SK-N-SH treated with all-trans-retinoic acid at 6 μM for 48 hours (cell line): Measurements from ENCODE around the gene WRAP73.

ENCODE experiments used
- ATAC-seq: fragments of 200-7000 bp; cut with Tn5 transposase; 3 replicates; pipeline ENCODE4 v1.9.1; 2020; ENCODE audit warnings: mild to moderate bottlenecking, moderate library complexity
- ARNTL ChIP-seq: fragments of 450-650 bp; formaldehyde crosslinking; IDR thresholded peaks from 2 replicates; pipeline ENCODE4 v1.5.0; 2020; ENCODE audit warnings: low read depth, mild to moderate bottlenecking, moderate library complexity, borderline replicate concordance
- CSDC2 ChIP-seq: fragments of 250-450 bp; sonication (Bioruptor Pico); IDR thresholded peaks from 2 replicates; pipeline ENCODE4 v1.5.0; 2020; ENCODE audit warnings: mild to moderate bottlenecking, moderate library complexity
- CSRNP3 ChIP-seq: fragments of 250-450 bp; sonication (Bioruptor Pico); IDR thresholded peaks from 2 replicates; pipeline ENCODE4 v1.5.1; 2021; ENCODE audit warnings: mild to moderate bottlenecking, moderate library complexity
- ESRRG ChIP-seq: fragments of 250-450 bp; sonication (Bioruptor Pico); IDR thresholded peaks from 2 replicates; pipeline ENCODE4 v1.6.1; 2021; ENCODE audit warnings: mild to moderate bottlenecking
- GLIS3 ChIP-seq: fragments of 250-450 bp; sonication (Bioruptor Pico); IDR thresholded peaks from 2 replicates; pipeline ENCODE4 v1.5.0; 2020; ENCODE audit warnings: mild to moderate bottlenecking, moderate library complexity
- ISL1 ChIP-seq: fragments of 250-450 bp; sonication (Bioruptor Pico); IDR thresholded peaks from 2 replicates; pipeline ENCODE4 v2.1.2; 2022; ENCODE audit warnings: mild to moderate bottlenecking, moderate library complexity
- PATZ1 ChIP-seq: fragments of 250-450 bp; sonication (Bioruptor Pico); IDR thresholded peaks from 2 replicates; pipeline ENCODE4 v1.8.0; 2020; ENCODE audit warnings: mild to moderate bottlenecking, moderate library complexity, borderline replicate concordance
- PPARA ChIP-seq: fragments of 250-450 bp; sonication (Bioruptor Pico); IDR thresholded peaks from 2 replicates; pipeline ENCODE4 v1.5.0; 2020; ENCODE audit warnings: mild to moderate bottlenecking, borderline replicate concordance
- RARB ChIP-seq: fragments of 250-450 bp; sonication (Bioruptor Pico); IDR thresholded peaks from 2 replicates; pipeline ENCODE4 v1.8.0; 2021; ENCODE audit warnings: mild to moderate bottlenecking, moderate library complexity
- SNAI2 ChIP-seq: fragments of 250-450 bp; sonication (Bioruptor Pico); IDR thresholded peaks from 2 replicates; pipeline ENCODE4 v1.5.0; 2020; ENCODE audit warnings: mild to moderate bottlenecking, moderate library complexity
- TCF4 ChIP-seq: fragments of 250-450 bp; sonication (Bioruptor Pico); IDR thresholded peaks from 2 replicates; pipeline ENCODE4 v1.8.0; 2021; ENCODE audit warnings: mild to moderate bottlenecking, moderate library complexity, borderline replicate concordance
- TOX ChIP-seq: fragments of 250-450 bp; sonication (Bioruptor Pico); IDR thresholded peaks from 2 replicates; pipeline ENCODE4 v1.8.0; 2021; ENCODE audit warnings: mild to moderate bottlenecking, moderate library complexity, borderline replicate concordance
- ZC3H10 ChIP-seq: fragments of 250-450 bp; sonication (Bioruptor Pico); IDR thresholded peaks from 2 replicates; pipeline ENCODE4 v1.5.1; 2021; ENCODE audit warnings: mild to moderate bottlenecking, moderate library complexity
- ZFP3 ChIP-seq: fragments of 250-450 bp; sonication (Bioruptor Pico); IDR thresholded peaks from 2 replicates; pipeline ENCODE4 v1.5.0; 2020; ENCODE audit warnings: mild to moderate bottlenecking, moderate library complexity
- ZFP30 ChIP-seq: fragments of 450-650 bp; formaldehyde crosslinking; IDR thresholded peaks from 2 replicates; pipeline ENCODE4 v1.5.0; 2022; ENCODE audit warnings: mild to moderate bottlenecking, moderate library complexity
- ZNF565 ChIP-seq: fragments of 450-650 bp; formaldehyde crosslinking; conservative IDR thresholded peaks from 2 replicates; pipeline ENCODE4 v1.5.0; 2020; ENCODE audit warnings: low read depth, mild to moderate bottlenecking, moderate library complexity
- ZNF70 ChIP-seq: fragments of 450-650 bp; formaldehyde crosslinking; IDR thresholded peaks from 2 replicates; pipeline ENCODE4 v1.5.0; 2020; ENCODE audit warnings: mild to moderate bottlenecking, moderate library complexity
- ZNF8 ChIP-seq: fragments of 450-650 bp; formaldehyde crosslinking; IDR thresholded peaks from 2 replicates; pipeline ENCODE4 v1.5.0; 2020; ENCODE audit warnings: mild to moderate bottlenecking, moderate library complexity
- TF ChIP-seq, protein P1 (sequence below): fragments of 250-450 bp; sonication (Bioruptor Pico); IDR thresholded peaks from 2 replicates; pipeline ENCODE4 v1.8.0; 2021; ENCODE audit warnings: low read depth, mild to moderate bottlenecking, moderate library complexity, borderline replicate concordance
- TF ChIP-seq, protein P2 (sequence below): fragments of 250-450 bp; sonication (Bioruptor Pico); IDR thresholded peaks from 2 replicates; pipeline ENCODE4 v1.5.0; 2020; ENCODE audit warnings: mild to moderate bottlenecking, moderate library complexity

WRAP73 gene

GRCh38 chr1:3609769-3610526 lies 40.0 kb downstream of the WRAP73 start (continued):
- TF ChIP-seq PATZ1 (no peak), CSDC2 (CRISPR knock-in tag) (no peak), ESRRG (CRISPR knock-in tag) (no peak), SNAI2 (CRISPR knock-in tag) (no peak)
- TF ChIP-seq, all 23 proteins: peak for 0

DNA sequence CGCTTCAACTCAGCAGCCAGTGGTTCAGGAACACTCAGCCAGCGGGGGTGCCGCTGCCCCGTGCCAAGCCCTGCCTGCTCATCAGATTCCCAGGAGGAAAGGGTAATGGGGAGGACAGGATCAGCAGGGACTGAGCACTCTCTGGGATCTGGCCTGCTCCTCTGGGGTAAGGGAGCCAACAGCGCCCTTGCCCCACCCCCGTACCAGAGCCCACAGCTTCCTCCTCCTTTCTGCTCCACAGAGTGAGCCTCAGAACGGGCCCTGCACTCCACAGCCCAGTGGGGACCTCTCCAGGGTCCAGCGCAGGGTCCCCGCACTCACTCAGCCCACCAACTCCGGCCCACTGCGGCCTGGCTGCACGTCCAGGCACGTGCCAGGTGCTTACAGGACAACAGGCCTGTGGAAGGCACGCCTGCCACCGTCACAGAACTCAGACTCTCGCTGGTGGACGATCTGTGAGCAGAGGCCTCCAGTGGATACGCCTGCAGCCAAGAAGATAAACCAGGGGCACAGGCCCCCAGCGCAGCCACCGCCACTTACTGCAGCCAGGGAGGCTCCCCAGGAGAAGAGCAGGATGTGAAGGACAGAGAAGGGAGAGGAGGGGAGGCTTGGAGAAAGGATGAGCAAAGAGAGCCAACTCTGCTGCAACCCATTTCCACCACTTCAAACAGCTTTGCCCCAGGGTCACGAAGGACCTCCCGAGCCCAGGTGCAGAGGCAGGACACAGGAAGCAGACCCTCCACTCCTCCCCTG lies 40.7 kb downstream of the WRAP73 start:
- TF ChIP-seq, protein P1, sequence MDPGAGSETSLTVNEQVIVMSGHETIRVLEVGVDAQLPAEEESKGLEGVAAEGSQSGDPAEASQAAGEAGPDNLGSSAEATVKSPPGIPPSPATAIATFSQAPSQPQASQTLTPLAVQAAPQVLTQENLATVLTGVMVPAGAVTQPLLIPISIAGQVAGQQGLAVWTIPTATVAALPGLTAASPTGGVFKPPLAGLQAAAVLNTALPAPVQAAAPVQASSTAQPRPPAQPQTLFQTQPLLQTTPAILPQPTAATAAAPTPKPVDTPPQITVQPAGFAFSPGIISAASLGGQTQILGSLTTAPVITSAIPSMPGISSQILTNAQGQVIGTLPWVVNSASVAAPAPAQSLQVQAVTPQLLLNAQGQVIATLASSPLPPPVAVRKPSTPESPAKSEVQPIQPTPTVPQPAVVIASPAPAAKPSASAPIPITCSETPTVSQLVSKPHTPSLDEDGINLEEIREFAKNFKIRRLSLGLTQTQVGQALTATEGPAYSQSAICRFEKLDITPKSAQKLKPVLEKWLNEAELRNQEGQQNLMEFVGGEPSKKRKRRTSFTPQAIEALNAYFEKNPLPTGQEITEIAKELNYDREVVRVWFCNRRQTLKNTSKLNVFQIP (CRISPR knock-in tag): no peak
- TF ChIP-seq PPARA (CRISPR knock-in tag) (no peak), CSDC2 (CRISPR knock-in tag) (no peak), ARNTL (CRISPR knock-in tag) (no peak), ZC3H10 (CRISPR knock-in tag) (no peak), ISL1 (CRISPR knock-in tag) (no peak), RARB (CRISPR knock-in tag) (no peak), ZFP3 (CRISPR knock-in tag) (no peak), ZFP30 (CRISPR knock-in tag) (no peak), ZNF70 (CRISPR knock-in tag) (no peak), CSRNP3 (CRISPR knock-in tag) (no peak), ESRRG (CRISPR knock-in tag) (no peak), TCF4 (CRISPR knock-in tag) (no peak), TOX (CRISPR knock-in tag) (no peak), ZNF565 (no peak), SNAI2 (CRISPR knock-in tag) (no peak)
- TF ChIP-seq, protein P2, sequence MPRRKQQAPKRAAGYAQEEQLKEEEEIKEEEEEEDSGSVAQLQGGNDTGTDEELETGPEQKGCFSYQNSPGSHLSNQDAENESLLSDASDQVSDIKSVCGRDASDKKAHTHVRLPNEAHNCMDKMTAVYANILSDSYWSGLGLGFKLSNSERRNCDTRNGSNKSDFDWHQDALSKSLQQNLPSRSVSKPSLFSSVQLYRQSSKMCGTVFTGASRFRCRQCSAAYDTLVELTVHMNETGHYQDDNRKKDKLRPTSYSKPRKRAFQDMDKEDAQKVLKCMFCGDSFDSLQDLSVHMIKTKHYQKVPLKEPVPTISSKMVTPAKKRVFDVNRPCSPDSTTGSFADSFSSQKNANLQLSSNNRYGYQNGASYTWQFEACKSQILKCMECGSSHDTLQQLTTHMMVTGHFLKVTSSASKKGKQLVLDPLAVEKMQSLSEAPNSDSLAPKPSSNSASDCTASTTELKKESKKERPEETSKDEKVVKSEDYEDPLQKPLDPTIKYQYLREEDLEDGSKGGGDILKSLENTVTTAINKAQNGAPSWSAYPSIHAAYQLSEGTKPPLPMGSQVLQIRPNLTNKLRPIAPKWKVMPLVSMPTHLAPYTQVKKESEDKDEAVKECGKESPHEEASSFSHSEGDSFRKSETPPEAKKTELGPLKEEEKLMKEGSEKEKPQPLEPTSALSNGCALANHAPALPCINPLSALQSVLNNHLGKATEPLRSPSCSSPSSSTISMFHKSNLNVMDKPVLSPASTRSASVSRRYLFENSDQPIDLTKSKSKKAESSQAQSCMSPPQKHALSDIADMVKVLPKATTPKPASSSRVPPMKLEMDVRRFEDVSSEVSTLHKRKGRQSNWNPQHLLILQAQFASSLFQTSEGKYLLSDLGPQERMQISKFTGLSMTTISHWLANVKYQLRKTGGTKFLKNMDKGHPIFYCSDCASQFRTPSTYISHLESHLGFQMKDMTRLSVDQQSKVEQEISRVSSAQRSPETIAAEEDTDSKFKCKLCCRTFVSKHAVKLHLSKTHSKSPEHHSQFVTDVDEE (CRISPR knock-in tag): no peak
- ATAC-seq: no peak

- ATAC-seq: no peak
- TF ChIP-seq, protein P2 (CRISPR knock-in tag): no peak
- no peak for TF ChIP-seq TOX (CRISPR knock-in tag)
- TF ChIP-seq, protein P1 (CRISPR knock-in tag): no peak
- TF ChIP-seq ZNF70 (CRISPR knock-in tag): no peak
- no peak for TF ChIP-seq ZFP3 (CRISPR knock-in tag)
- TF ChIP-seq GLIS3 (CRISPR knock-in tag): no peak
- no peak for TF ChIP-seq PPARA (CRISPR knock-in tag)
- no peak for TF ChIP-seq ARNTL (CRISPR knock-in tag)
- TF ChIP-seq ZNF8 (CRISPR knock-in tag): no peak
- no peak for TF ChIP-seq CSRNP3 (CRISPR knock-in tag)
- TF ChIP-seq SNAI2 (CRISPR knock-in tag): no peak
- no peak for TF ChIP-seq ISL1 (CRISPR knock-in tag)
These were observed 41.7 kb downstream of the WRAP73 start for GRCh38 chr1:3608154-3608553.
